Mononuclear cell (primary cell): ENCODE measurements around the gene IGSF9B. TPM values are rescaled to one million over a fixed set of nuclear protein-coding genes. Genes with fewer than 3 reads are reported as not detected.

Experiments
- H3K27me3 ChIP-seq: 2 replicates; pipeline ENCODE4 v1.6.0; 2011; ENCODE audit warnings: low read length, control low read depth; ENCODE audit not compliant: insufficient read depth
- H3K4me1 ChIP-seq: 2 replicates; pipeline ENCODE4 v1.5.1; 2011; ENCODE audit warnings: mild to moderate bottlenecking, low read length, control low read depth; ENCODE audit not compliant: insufficient read depth
- H3K4me3 ChIP-seq: 2 replicates; pipeline ENCODE4 v1.5.1; 2011; ENCODE audit warnings: mild to moderate bottlenecking, low read length, moderate library complexity
- H3K9me3 ChIP-seq: 2 replicates; pipeline ENCODE4 v1.5.1; 2011; ENCODE audit warnings: low read depth, mild to moderate bottlenecking, control low read depth, low read length
- total RNA-seq: library from RNA; depleted of rRNA; stranded (reverse); fragments of >200 nt; gene quantifications from one replicate; pipeline ENCODE4 v1.2.3, GENCODE V29; 2012

IGSF9B gene
- total RNA-seq, 1 donor: 4.3 TPM

DNA sequence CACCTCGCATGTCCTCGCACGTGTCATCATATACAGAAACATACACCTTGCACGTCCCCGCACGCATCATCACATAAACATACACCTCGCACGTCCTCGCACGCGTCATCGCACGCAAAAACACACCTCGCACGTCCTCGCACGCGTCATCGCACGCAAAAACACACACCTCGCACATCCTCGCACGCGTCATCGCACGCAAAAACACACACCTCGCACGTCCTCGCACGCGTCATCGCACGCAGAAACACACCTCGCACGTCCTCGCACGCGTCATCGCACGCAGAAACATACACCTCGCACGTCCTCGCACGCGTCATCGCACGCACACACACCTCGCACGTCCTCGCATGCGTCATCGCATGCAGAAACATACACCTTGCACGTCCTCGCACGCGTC is 16.7 kb downstream of the IGSF9B start:
- Histone ChIP-seq H3K9me3 (no peaks in the 10 kb centered on the region), H3K4me1 (peaks cover 10% of the 10 kb centered on the region), H3K27me3 (no peaks in the 10 kb centered on the region), H3K4me3 (no peak overlapping the region)

GRCh38 chr11:133939558-133939957 is 17.2 kb downstream of the IGSF9B start:
- Histone ChIP-seq H3K27me3 (no peaks in the 10 kb centered on the region), H3K4me3 (no peak overlapping the region), H3K9me3 (no peaks in the 10 kb centered on the region), H3K4me1 (peaks cover 7% of the 10 kb centered on the region)

DNA sequence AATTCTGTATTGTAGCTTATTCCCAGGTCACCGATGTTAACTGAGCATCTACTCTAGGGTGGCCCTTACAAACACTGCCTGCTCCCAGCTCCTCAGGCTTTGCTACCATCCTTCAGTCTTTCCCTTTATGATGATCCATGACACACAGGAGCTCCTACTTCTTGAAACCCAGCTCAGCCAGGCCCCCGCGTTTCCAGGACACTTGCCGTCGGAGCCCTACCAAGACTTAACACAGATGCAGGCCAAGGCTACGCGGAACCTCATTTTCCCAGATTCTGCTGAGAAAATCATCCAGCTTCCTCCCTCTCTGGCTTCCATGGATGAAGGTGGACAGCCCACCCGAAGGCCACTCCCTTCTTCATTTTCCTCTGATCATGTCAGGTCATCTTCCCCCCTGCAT is 18.6 kb downstream of the IGSF9B start:
- no peak overlapping the region for H3K4me3 ChIP-seq
- no peaks in the 10 kb centered on the region for H3K27me3 ChIP-seq
- no peaks in the 10 kb centered on the region for H3K4me1 ChIP-seq
- H3K9me3 ChIP-seq: no peaks in the 10 kb centered on the region

DNA sequence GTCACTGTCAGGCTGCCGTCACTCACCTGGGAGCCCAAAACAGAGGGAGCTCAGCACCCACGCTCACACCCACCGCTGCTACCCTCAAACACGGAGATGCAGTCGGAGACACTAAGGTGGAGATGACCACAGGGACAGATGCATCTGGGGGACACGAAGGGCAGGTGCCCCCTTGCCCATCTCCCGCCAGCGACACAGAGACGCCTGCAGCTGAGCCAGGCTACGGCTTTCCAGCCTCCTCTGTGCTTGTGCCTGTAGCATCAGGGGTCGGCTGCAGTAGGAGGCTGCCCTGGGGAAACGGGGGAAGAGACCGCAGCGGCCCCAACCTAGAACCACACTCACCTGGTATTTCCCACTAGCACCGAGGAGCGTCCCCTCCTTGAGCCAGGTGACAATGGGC is 19.3 kb downstream of the IGSF9B start:
- H3K9me3 ChIP-seq: no peaks in the 10 kb centered on the region
- no peaks in the 10 kb centered on the region for H3K4me1 ChIP-seq
- H3K27me3 ChIP-seq: no peaks in the 10 kb centered on the region
- H3K4me3 ChIP-seq: no peak overlapping the region

DNA sequence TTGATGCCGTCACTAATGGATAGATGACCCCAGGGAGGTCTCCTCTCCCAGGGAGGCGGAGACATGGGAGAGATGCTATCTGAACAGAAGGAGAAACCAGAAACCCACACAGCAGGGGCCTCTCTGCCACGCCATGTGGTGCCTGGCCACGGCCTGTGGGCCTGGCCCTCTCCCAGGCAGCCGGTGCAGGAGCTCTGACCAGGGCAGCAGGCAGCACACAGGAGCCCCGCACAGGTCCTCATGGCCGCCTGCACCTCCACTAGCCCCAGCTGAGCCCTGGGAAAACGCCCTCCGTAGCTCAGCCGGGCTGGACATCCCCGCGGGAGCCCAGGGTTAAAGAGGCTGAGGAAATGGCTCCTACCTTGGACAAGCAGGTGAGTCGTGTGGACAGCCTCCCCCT is 19.8 kb downstream of the IGSF9B start:
- H3K4me1 ChIP-seq: no peaks in the 10 kb centered on the region
- H3K4me3 ChIP-seq: no peak overlapping the region
- H3K9me3 ChIP-seq: no peaks in the 10 kb centered on the region
- H3K27me3 ChIP-seq: no peaks in the 10 kb centered on the region

DNA sequence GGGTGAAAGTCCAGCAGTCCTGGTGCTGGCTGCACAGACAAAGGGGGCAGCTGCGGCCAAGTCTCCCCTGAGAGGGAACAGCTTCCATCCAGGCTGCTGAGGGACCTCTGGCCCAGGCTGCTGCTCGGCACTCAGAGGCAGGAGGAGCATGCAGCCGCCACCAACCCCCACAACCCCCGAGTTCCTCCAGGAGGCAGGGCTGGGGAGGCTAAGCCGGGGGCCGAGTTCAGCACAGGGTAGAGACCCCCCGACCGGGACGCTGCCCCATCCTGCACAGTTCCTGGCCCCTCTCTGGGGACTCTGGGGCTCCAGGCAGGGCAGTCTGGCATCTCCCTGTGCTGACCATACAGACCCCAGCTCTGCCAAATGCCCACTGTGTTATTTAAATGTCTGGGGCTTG is 20.2 kb downstream of the IGSF9B start:
- Histone ChIP-seq H3K9me3 (no peaks in the 10 kb centered on the region), H3K4me3 (no peak overlapping the region), H3K27me3 (no peaks in the 10 kb centered on the region), H3K4me1 (no peaks in the 10 kb centered on the region)

GRCh38 chr11:133936136-133936535 is 20.6 kb downstream of the IGSF9B start:
- Histone ChIP-seq H3K27me3 (no peaks in the 10 kb centered on the region), H3K4me1 (no peaks in the 10 kb centered on the region), H3K4me3 (no peak overlapping the region), H3K9me3 (no peaks in the 10 kb centered on the region)

DNA sequence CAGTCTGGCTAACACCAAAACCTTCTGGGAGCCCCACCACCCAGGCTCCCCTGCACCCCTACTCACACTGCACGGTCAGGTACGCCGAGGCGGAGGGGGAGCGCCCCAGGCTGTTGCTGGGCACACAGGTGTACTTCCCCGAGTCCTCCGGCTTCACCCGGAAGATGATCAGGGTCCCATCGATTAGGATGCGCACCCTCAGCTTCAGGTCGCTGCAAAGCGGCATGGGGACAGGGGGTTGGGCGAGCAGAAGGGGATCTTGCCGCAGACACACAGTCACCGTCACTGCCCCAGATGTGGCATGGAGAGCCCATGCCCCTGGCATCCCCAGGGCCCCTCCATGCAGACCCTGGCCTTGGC is 21.2 kb downstream of the IGSF9B start:
- Histone ChIP-seq H3K4me1 (no peaks in the 10 kb centered on the region), H3K9me3 (no peaks in the 10 kb centered on the region), H3K27me3 (no peaks in the 10 kb centered on the region), H3K4me3 (no peak overlapping the region)

GRCh38 chr11:133934599-133935550 is 21.9 kb downstream of the IGSF9B start:
- no peaks in the 10 kb centered on the region for H3K27me3 ChIP-seq
- no peak overlapping the region for H3K4me3 ChIP-seq
- H3K4me1 ChIP-seq: no peaks in the 10 kb centered on the region
- no peaks in the 10 kb centered on the region for H3K9me3 ChIP-seq

GRCh38 chr11:133934096-133934495 is 22.7 kb downstream of the IGSF9B start:
- no peaks in the 10 kb centered on the region for H3K27me3 ChIP-seq
- H3K9me3 ChIP-seq: no peaks in the 10 kb centered on the region
- no peak overlapping the region for H3K4me3 ChIP-seq
- no peaks in the 10 kb centered on the region for H3K4me1 ChIP-seq

DNA sequence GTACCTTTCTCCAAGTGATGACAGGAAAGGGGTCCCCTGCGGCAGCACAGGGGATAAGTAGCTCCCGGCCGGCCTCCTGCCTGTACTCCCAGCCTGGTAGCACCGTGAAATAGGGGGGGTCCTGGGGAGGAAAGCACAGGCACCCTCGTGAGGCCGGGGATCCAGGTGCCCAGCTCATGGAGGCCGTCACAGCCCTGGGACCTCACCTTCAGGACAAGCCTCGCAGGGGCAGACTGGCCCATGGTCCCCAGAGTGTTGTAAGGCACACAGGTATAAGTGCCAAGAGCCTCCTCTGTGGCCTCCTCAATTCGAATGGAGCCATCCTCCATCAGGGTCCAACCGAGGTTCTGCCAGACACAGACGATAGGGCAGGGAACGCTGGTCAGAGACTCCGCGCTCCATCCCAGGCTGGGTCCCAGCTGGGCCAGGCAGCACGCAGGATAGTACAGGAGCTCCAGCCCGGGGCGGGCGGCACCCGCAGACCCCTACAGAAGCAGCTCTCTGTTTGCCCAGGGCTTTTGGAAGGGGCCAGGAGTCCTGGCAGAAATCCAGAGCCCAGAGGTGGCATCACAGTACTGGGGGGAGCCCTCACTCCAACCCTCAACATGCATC is 25.2 kb downstream of the IGSF9B start:
- Histone ChIP-seq H3K4me3 (no peak overlapping the region), H3K4me1 (peaks cover 14% of the 10 kb centered on the region), H3K27me3 (no peaks in the 10 kb centered on the region), H3K9me3 (no peaks in the 10 kb centered on the region)

DNA sequence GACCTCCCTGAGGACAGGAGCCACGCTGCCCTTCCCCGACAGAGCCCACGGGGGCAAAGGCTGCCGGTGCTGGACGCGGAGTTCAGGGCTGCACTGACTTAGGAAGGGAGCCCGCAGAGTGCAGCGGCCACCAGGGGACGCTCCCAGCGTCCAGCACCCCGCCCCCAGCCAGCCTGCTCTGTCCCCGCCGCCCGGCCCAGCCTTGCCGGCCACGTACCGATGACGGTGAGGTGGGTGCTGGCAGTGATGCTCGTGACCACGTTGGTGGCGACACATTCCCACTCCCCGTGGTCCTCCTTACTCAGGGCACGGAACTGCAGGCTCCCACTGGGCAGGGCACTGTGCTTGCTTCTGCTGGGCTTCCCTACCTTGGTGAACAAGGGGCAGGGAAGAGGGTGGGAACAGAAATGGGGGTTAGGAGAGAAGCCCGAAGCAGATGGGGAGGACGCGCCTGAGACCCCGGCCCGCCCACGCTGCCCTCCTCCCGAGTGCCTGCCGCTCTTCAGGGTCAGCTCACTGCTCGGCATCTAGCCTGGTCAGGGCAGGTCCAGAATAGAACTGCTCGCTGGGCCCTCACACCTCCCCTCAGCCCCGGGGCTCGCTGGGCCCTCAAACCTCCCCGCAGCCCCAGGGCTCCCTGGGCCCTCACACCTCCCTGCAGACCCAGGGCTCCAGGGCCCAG is 25.9 kb downstream of the IGSF9B start:
- Histone ChIP-seq H3K4me3 (no peak overlapping the region), H3K4me1 (peaks cover 14% of the 10 kb centered on the region), H3K27me3 (no peaks in the 10 kb centered on the region), H3K9me3 (no peaks in the 10 kb centered on the region)

GRCh38 chr11:133930053-133930766 is 26.6 kb downstream of the IGSF9B start:
- Histone ChIP-seq H3K27me3 (no peaks in the 10 kb centered on the region), H3K9me3 (no peaks in the 10 kb centered on the region), H3K4me3 (no peak overlapping the region), H3K4me1 (peaks cover 14% of the 10 kb centered on the region)

GRCh38 chr11:133929401-133930052 is 27.2 kb downstream of the IGSF9B start:
- H3K4me1 ChIP-seq: peaks cover 14% of the 10 kb centered on the region
- no peaks in the 10 kb centered on the region for H3K9me3 ChIP-seq
- H3K4me3 ChIP-seq: no peak overlapping the region
- H3K27me3 ChIP-seq: no peaks in the 10 kb centered on the region
